Measurements from ENCODE around the gene MSI1.

Gene MSI1

GRCh38 chr12:120394483-120395367, 25.8 kb upstream of the MSI1 start:
- H3K4me3 ChIP-seq (ENCODE audit: severe bottlenecking), result no peak overlapping the region
- DNase-seq (ENCODE audit: low spot score) (no peak), ATAC-seq (ENCODE audit: low read depth) (peak; percentile 64)
- no peaks in the 10 kb centered on the region for H3K36me3 ChIP-seq (ENCODE audit: low read depth)
- H3K9me3 ChIP-seq (ENCODE audit: severe bottlenecking), result no peaks in the 10 kb centered on the region
- TF ChIP-seq, protein P1, sequence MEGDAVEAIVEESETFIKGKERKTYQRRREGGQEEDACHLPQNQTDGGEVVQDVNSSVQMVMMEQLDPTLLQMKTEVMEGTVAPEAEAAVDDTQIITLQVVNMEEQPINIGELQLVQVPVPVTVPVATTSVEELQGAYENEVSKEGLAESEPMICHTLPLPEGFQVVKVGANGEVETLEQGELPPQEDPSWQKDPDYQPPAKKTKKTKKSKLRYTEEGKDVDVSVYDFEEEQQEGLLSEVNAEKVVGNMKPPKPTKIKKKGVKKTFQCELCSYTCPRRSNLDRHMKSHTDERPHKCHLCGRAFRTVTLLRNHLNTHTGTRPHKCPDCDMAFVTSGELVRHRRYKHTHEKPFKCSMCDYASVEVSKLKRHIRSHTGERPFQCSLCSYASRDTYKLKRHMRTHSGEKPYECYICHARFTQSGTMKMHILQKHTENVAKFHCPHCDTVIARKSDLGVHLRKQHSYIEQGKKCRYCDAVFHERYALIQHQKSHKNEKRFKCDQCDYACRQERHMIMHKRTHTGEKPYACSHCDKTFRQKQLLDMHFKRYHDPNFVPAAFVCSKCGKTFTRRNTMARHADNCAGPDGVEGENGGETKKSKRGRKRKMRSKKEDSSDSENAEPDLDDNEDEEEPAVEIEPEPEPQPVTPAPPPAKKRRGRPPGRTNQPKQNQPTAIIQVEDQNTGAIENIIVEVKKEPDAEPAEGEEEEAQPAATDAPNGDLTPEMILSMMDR (IDR thresholded peaks at IDR 0.05; ENCODE audit: poor library complexity, severe bottlenecking), result no peak
- no peak overlapping the region for H3K27ac ChIP-seq (ENCODE audit: poor library complexity, severe bottlenecking)
- H3K4me1 ChIP-seq (ENCODE audit: insufficient read depth, poor library complexity, severe bottlenecking), result no peaks in the 10 kb centered on the region
- H3K27me3 ChIP-seq (ENCODE audit: insufficient read depth, poor library complexity, severe bottlenecking), result no peaks in the 10 kb centered on the region

GRCh38 chr12:120390540-120391120, 21.7 kb upstream of the MSI1 start:
- ATAC-seq (ENCODE audit: low read depth) (no peak), DNase-seq (ENCODE audit: low spot score) (no peak)
- no peaks in the 10 kb centered on the region for H3K9me3 ChIP-seq (ENCODE audit: severe bottlenecking)
- no peaks in the 10 kb centered on the region for H3K36me3 ChIP-seq (ENCODE audit: low read depth)
- no peaks in the 10 kb centered on the region for H3K4me1 ChIP-seq (ENCODE audit: insufficient read depth, poor library complexity, severe bottlenecking)
- H3K4me3 ChIP-seq (ENCODE audit: severe bottlenecking), result no peak overlapping the region
- TF ChIP-seq, protein P1 (IDR thresholded peaks at IDR 0.05; ENCODE audit: poor library complexity, severe bottlenecking), result no peak
- no peak overlapping the region for H3K27ac ChIP-seq (ENCODE audit: poor library complexity, severe bottlenecking)
- H3K27me3 ChIP-seq (ENCODE audit: insufficient read depth, poor library complexity, severe bottlenecking), result no peaks in the 10 kb centered on the region

- Histone ChIP-seq H3K27ac (ENCODE audit: poor library complexity, severe bottlenecking) (no peak overlapping the region), H3K27me3 (ENCODE audit: insufficient read depth, poor library complexity, severe bottlenecking) (no peaks in the 10 kb centered on the region), H3K4me3 (ENCODE audit: severe bottlenecking) (no peak overlapping the region), H3K9me3 (ENCODE audit: severe bottlenecking) (no peaks in the 10 kb centered on the region), H3K4me1 (ENCODE audit: insufficient read depth, poor library complexity, severe bottlenecking) (no peaks in the 10 kb centered on the region), H3K36me3 (ENCODE audit: low read depth) (no peaks in the 10 kb centered on the region)
- no peak for DNase-seq (ENCODE audit: low spot score)
- TF ChIP-seq, protein P1 (IDR thresholded peaks at IDR 0.05; ENCODE audit: poor library complexity, severe bottlenecking), result no peak
- no peak for ATAC-seq (ENCODE audit: low read depth)
Observed at GRCh38 chr12:120388691-120389481, 19.9 kb upstream of the MSI1 start.

- H3K4me3 ChIP-seq (ENCODE audit: severe bottlenecking), result no peak overlapping the region
- no peaks in the 10 kb centered on the region for H3K27me3 ChIP-seq (ENCODE audit: insufficient read depth, poor library complexity, severe bottlenecking)
- no peaks in the 10 kb centered on the region for H3K4me1 ChIP-seq (ENCODE audit: insufficient read depth, poor library complexity, severe bottlenecking)
- H3K36me3 ChIP-seq (ENCODE audit: low read depth), result no peaks in the 10 kb centered on the region
- no peak for DNase-seq (ENCODE audit: low spot score)
- H3K9me3 ChIP-seq (ENCODE audit: severe bottlenecking), result no peaks in the 10 kb centered on the region
- no peak overlapping the region for H3K27ac ChIP-seq (ENCODE audit: poor library complexity, severe bottlenecking)
- ATAC-seq (ENCODE audit: low read depth), result no peak; the same call in 2 of the 3 replicates
- TF ChIP-seq, protein P1 (IDR thresholded peaks at IDR 0.05; ENCODE audit: poor library complexity, severe bottlenecking), result no peak
Observed at GRCh38 chr12:120381752-120382419, 12.9 kb upstream of the MSI1 start.

All from RWPE2 (cell line).